ENCODE results near the gene AMPH. TPM values are rescaled to one million over a fixed set of nuclear protein-coding genes. Genes with fewer than 3 reads are reported as not detected.

The AMPH gene
- total and polyA plus RNA-seq, 4 donors = 0.18 to 6.6 (median 3.6) TPM

- no peak overlapping the region for H3K9ac ChIP-seq (ENCODE audit: insufficient read depth in 1 of 2, low read length in 2 of 2)
- no peak for DNase-seq
- no peaks in the 10 kb centered on the region for H3K36me3 ChIP-seq (ENCODE audit: control insufficient read depth in 4 of 4, insufficient read depth in 4 of 4, low read length in 4 of 4)
- no peak for ATAC-seq (ENCODE audit: insufficient read depth, low FRiP score)
- peaks cover 0 to 3% (median 0%) of the 10 kb centered on the region in 3 donors for H3K27me3 ChIP-seq (ENCODE audit: control insufficient read depth in 3 of 3, insufficient read depth in 3 of 3, low read length in 2 of 3)
- H3K4me3 ChIP-seq = no peak overlapping the region
- no peaks in the 10 kb centered on the region for H3K9me3 ChIP-seq (ENCODE audit: control insufficient read depth in 4 of 4, insufficient read depth in 3 of 4, low read length in 3 of 4)
- no peak overlapping the region for H3K27ac ChIP-seq (ENCODE audit: low read depth in 1 of 2, low read length in 1 of 2)
- no peak for TF ChIP-seq CTCF (IDR thresholded peaks at IDR 0.05; ENCODE audit: control extremely low read depth, extremely low read depth)
- WGBS, 2 donors = 81 to 84% methylated on average over 2 of the region's 2 CpGs
- peaks cover 0 to 12% (median 0%) of the 10 kb centered on the region in 5 donors for H3K4me1 ChIP-seq (ENCODE audit: control insufficient read depth in 5 of 5, insufficient read depth in 5 of 5, low read length in 5 of 5)
Measured at GRCh38 chr7:38539477-38540081, 91.6 kb downstream of the AMPH start.

- ATAC-seq (ENCODE audit: insufficient read depth, low FRiP score) = no peak
- peaks cover 0 to 3% (median 0%) of the 10 kb centered on the region in 3 donors for H3K27me3 ChIP-seq (ENCODE audit: control insufficient read depth in 3 of 3, insufficient read depth in 3 of 3, low read length in 2 of 3)
- H3K9me3 ChIP-seq (ENCODE audit: control insufficient read depth in 4 of 4, insufficient read depth in 3 of 4, low read length in 3 of 4) = no peaks in the 10 kb centered on the region
- no peaks in the 10 kb centered on the region for H3K36me3 ChIP-seq (ENCODE audit: control insufficient read depth in 4 of 4, insufficient read depth in 4 of 4, low read length in 4 of 4)
- no peak for TF ChIP-seq CTCF (IDR thresholded peaks at IDR 0.05; ENCODE audit: control extremely low read depth, extremely low read depth)
- WGBS, 2 donors = 77 to 86% methylated on average over 2 of the region's 2 CpGs
- H3K9ac ChIP-seq (ENCODE audit: insufficient read depth in 1 of 2, low read length in 2 of 2) = no peak overlapping the region
- no peaks in the 10 kb centered on the region for H3K4me1 ChIP-seq (ENCODE audit: control insufficient read depth in 5 of 5, insufficient read depth in 5 of 5, low read length in 5 of 5)
- no peak overlapping the region for H3K27ac ChIP-seq (ENCODE audit: low read depth in 1 of 2, low read length in 1 of 2)
- no peak overlapping the region for H3K4me3 ChIP-seq
- no peak for DNase-seq
Measured at GRCh38 chr7:38535073-38535472, 96.1 kb downstream of the AMPH start.

- Histone ChIP-seq H3K27me3 (ENCODE audit: control insufficient read depth in 3 of 3, insufficient read depth in 3 of 3, low read length in 2 of 3) (no peaks in the 10 kb centered on the region), H3K27ac (ENCODE audit: low read depth in 1 of 2, low read length in 1 of 2) (no peak overlapping the region), H3K9me3 (ENCODE audit: control insufficient read depth in 4 of 4, insufficient read depth in 3 of 4, low read length in 3 of 4) (no peaks in the 10 kb centered on the region), H3K4me3 (no peak overlapping the region), H3K4me1 (ENCODE audit: control insufficient read depth in 5 of 5, insufficient read depth in 5 of 5, low read length in 5 of 5) (no peaks in the 10 kb centered on the region), H3K9ac (ENCODE audit: insufficient read depth in 1 of 2, low read length in 2 of 2) (no peak overlapping the region), H3K36me3 (ENCODE audit: control insufficient read depth in 4 of 4, insufficient read depth in 4 of 4, low read length in 4 of 4) (no peaks in the 10 kb centered on the region)
- TF ChIP-seq CTCF (IDR thresholded peaks at IDR 0.05; ENCODE audit: control extremely low read depth, extremely low read depth) = no peak
- no peak for DNase-seq
- no peak for ATAC-seq (ENCODE audit: insufficient read depth, low FRiP score)
- WGBS, 2 donors = 95 to 96% methylated on average over 1 of the region's 1 CpG
Measured at GRCh38 chr7:38525857-38526256, 105.3 kb downstream of the AMPH start.

GRCh38 chr7:38524786-38525185 is 106.4 kb downstream of the AMPH start:
- Histone ChIP-seq H3K27me3 (ENCODE audit: control insufficient read depth in 3 of 3, insufficient read depth in 3 of 3, low read length in 2 of 3) (no peaks in the 10 kb centered on the region), H3K4me1 (ENCODE audit: control insufficient read depth in 5 of 5, insufficient read depth in 5 of 5, low read length in 5 of 5) (no peaks in the 10 kb centered on the region), H3K9ac (ENCODE audit: insufficient read depth in 1 of 2, low read length in 2 of 2) (no peak overlapping the region), H3K4me3 (no peak overlapping the region), H3K36me3 (ENCODE audit: control insufficient read depth in 4 of 4, insufficient read depth in 4 of 4, low read length in 4 of 4) (no peaks in the 10 kb centered on the region), H3K9me3 (ENCODE audit: control insufficient read depth in 4 of 4, insufficient read depth in 3 of 4, low read length in 3 of 4) (no peaks in the 10 kb centered on the region), H3K27ac (ENCODE audit: low read depth in 1 of 2, low read length in 1 of 2) (no peak overlapping the region)
- TF ChIP-seq CTCF (IDR thresholded peaks at IDR 0.05; ENCODE audit: control extremely low read depth, extremely low read depth) = no peak
- 50 to 57% methylated on average over 1 of the region's 1 CpG for WGBS, 2 donors
- DNase-seq (no peak), ATAC-seq (ENCODE audit: insufficient read depth, low FRiP score) (no peak)

All from lung (tissue), 12 donors.